ENCODE measurements around the gene IL4I1.

DNA sequence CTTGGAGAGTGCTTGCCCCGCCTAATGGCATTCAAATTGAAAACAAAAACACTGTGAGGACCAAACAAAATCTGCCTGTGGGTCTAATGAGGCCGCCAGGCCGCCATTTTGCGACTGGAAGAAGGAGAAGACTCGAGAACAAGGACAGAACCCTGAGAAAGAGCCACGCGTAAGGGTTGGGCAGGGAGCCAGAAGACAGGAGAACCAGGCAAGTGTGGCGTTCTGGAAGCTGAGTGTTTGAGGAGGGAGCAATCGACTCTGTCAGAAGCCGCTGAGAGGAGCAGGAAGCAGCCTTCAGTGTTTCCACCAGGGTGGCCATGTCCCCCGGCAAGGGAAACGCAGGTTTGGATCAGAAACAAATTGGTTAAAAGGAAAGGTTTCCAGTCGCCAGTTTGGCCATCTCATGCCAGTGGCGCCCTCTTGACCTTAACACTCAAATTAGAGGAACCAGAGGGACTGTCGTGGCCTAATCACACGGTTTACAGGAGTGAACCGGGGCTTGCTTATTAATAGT, 55.9 kb downstream of the IL4I1 start:
- TF ChIP-seq, protein P1, sequence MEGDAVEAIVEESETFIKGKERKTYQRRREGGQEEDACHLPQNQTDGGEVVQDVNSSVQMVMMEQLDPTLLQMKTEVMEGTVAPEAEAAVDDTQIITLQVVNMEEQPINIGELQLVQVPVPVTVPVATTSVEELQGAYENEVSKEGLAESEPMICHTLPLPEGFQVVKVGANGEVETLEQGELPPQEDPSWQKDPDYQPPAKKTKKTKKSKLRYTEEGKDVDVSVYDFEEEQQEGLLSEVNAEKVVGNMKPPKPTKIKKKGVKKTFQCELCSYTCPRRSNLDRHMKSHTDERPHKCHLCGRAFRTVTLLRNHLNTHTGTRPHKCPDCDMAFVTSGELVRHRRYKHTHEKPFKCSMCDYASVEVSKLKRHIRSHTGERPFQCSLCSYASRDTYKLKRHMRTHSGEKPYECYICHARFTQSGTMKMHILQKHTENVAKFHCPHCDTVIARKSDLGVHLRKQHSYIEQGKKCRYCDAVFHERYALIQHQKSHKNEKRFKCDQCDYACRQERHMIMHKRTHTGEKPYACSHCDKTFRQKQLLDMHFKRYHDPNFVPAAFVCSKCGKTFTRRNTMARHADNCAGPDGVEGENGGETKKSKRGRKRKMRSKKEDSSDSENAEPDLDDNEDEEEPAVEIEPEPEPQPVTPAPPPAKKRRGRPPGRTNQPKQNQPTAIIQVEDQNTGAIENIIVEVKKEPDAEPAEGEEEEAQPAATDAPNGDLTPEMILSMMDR (IDR thresholded peaks at IDR 0.05): no peak
- TF ChIP-seq POLR2A (IDR thresholded peaks at IDR 0.05): no peak

Data from esophagus squamous epithelium (tissue), 4 donors.